GM12878 (cell line): ENCODE data around the gene METRN. TPM values are rescaled to one million over a fixed set of nuclear protein-coding genes. Genes with fewer than 3 reads are reported as not detected.

ENCODE experiments used
- BMI1 ChIP-seq: fragments of 450-650 bp; IDR thresholded peaks from 2 replicates; pipeline ENCODE4 v1.6.1; 2016; ENCODE audit warnings: mild to moderate bottlenecking, moderate library complexity, borderline replicate concordance
- CBFB ChIP-seq: IDR thresholded peaks from 2 replicates; pipeline ENCODE4 v1.6.1; 2016; ENCODE audit warnings: antibody characterized with exemption, low read depth
- CHD1 ChIP-seq: IDR thresholded peaks from 2 replicates; pipeline ENCODE4 v1.6.1; 2012; ENCODE audit warnings: low read depth, low read length, improper control_type of control experiment
- ETV6 ChIP-seq, 2 experiments: fragments of 450-650 bp in 1 of 2; IDR thresholded peaks in 1 of 2; conservative IDR thresholded peaks in 1 of 2; 2 replicates each; pipeline ENCODE4 v1.6.1; 2014; ENCODE audit warnings: antibody characterized with exemption in 1 of 2, borderline replicate concordance in 1 of 2, low read depth in 1 of 2, mild to moderate bottlenecking in 1 of 2, moderate library complexity in 1 of 2
- NFYB ChIP-seq: IDR thresholded peaks from 2 replicates; pipeline ENCODE4 v1.6.1; 2011; ENCODE audit warnings: low read depth, mild to moderate bottlenecking, low read length, improper control_type of control experiment, moderate library complexity; ENCODE audit not compliant: insufficient read depth
- NRF1 ChIP-seq: conservative IDR thresholded peaks from 2 replicates; pipeline ENCODE4 v1.6.1; 2011; ENCODE audit warnings: mild to moderate bottlenecking, low read depth, low read length, improper control_type of control experiment
- POLR2A ChIP-seq: IDR thresholded peaks from 2 replicates; pipeline ENCODE4 v1.6.1; 2011; ENCODE audit warnings: low read depth, mild to moderate bottlenecking, low read length
- STAT3 ChIP-seq: IDR thresholded peaks from 2 replicates; pipeline ENCODE4 v1.6.1; 2011; ENCODE audit warnings: low read depth, low read length, improper control_type of control experiment
- TCF7 ChIP-seq: IDR thresholded peaks from 2 replicates; pipeline ENCODE4 v1.6.1; 2014; ENCODE audit warnings: antibody characterized with exemption, borderline replicate concordance
- ZZZ3 ChIP-seq: IDR thresholded peaks from 2 replicates; pipeline ENCODE4 v1.6.1; 2011; ENCODE audit warnings: low read depth; ENCODE audit not compliant: control insufficient read depth, insufficient read length
- polyA plus RNA-seq, 11 experiments: library from polyadenylated mRNA; depleted of rRNA in 4 of 11; unstranded in 6 of 11; stranded (reverse) in 5 of 11; fragments of >200 nt; fragmentation: Nextera tagmentation in 4 of 11; fragmentation: Illumina TruSeq in 1 of 11; extraction: Ambion mirVana in 4 of 11; extraction: Trizol in 1 of 11; gene quantifications; 1 replicate in 1 of 11; 2 replicates in 10 of 11; pipeline versions ENCODE4 v1.2.1 to v1.2.3, GENCODE V29; 2011 to 2016; ENCODE audit warnings: inconsistent platforms in 2 of 11, missing spikeins in 2 of 11, low read depth in 1 of 11
- total RNA-seq, 4 experiments: library from RNA; depleted of rRNA in 3 of 4; stranded (reverse); fragments of >200 nt in 3 of 4; fragmentation: Illumina TruSeq in 1 of 4; extraction: Trizol in 1 of 4; gene quantifications; 2 replicates each; pipeline versions ENCODE4 v1.2.1 to v1.2.3, GENCODE V29; 2013 to 2021
- TF ChIP-seq, protein P1 (sequence below): IDR thresholded peaks from 2 replicates; pipeline ENCODE4 v1.6.1; 2011; ENCODE audit warnings: low read depth, low read length, improper control_type of control experiment, borderline replicate concordance
- TF ChIP-seq, protein P2 (sequence below): fragments of 450-650 bp; IDR thresholded peaks from 2 replicates; pipeline ENCODE4 v1.6.1; 2017; ENCODE audit warnings: mild to moderate bottlenecking, moderate library complexity
- TF ChIP-seq, protein P3 (sequence below): IDR thresholded peaks from 2 replicates; pipeline ENCODE4 v1.6.1; 2012; ENCODE audit warnings: low read depth, low read length, improper control_type of control experiment
- TF ChIP-seq, protein P4 (sequence below): IDR thresholded peaks from 2 replicates; pipeline ENCODE4 v1.6.1; 2011; ENCODE audit warnings: borderline replicate concordance, low read depth, mild to moderate bottlenecking, moderate library complexity, low read length; ENCODE audit not compliant: insufficient read depth, poor library complexity, severe bottlenecking
- TF ChIP-seq, protein P5 (sequence below): fragments of 450-650 bp; IDR thresholded peaks from 2 replicates; pipeline ENCODE4 v1.6.1; 2017; ENCODE audit warnings: borderline replicate concordance
- TF ChIP-seq, protein P6 (sequence below): IDR thresholded peaks from 2 replicates; pipeline ENCODE4 v1.6.1; 2011; ENCODE audit warnings: low read depth, mild to moderate bottlenecking, low read length, moderate library complexity, borderline replicate concordance; ENCODE audit errors: extremely low read depth
- TF ChIP-seq, protein P7 (sequence below): fragments of 450-650 bp; conservative IDR thresholded peaks from 2 replicates; pipeline ENCODE4 v1.6.1; 2017; ENCODE audit warnings: mild to moderate bottlenecking, moderate library complexity

The METRN gene
- total and polyA plus RNA-seq, 10 of the 15 experiments (the other 5 are each of a cell fraction or from before 2014, with no cell fraction given), result 0.11 to 12.8 (median 1.1) TPM; not detected in 1

DNA sequence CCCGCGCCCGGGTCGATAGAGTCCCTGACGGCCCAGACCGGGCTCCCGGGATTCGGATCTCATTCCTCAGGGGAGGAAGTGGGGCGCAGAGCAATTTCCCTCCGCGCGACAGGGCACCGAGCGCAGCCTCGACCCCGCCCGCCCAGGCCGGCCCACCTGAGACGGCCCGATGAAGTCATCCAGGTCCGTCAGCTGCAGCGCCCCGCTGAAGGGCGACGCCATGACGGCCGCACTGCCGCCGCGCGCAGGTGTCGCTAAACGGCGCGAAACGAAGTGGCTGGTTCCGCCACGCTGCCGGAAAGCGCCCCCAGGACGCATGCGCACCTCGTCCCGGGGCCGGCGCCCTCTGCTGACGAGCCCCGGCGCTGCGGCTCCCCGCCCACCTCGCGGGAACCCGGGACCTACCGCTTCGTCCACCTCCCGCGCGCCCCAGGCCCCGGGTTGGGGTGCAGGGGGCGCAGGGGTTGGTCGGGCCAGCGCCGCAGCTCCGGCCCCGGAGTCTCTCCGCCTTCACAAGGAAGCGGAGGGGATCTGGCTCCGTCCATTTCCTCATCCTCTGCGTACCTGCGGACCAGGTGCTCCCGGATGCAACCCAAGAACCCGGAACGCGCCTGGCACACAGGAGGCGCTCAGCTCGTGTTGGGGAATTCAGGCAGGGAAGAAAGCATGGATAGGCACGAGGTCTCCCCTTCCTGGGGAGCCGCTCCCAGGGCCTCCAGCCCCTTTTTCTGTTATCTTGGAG is 26.0 kb downstream of the METRN start, which contains the start of gene CIAO3 (continued):
- TF ChIP-seq, protein P1, sequence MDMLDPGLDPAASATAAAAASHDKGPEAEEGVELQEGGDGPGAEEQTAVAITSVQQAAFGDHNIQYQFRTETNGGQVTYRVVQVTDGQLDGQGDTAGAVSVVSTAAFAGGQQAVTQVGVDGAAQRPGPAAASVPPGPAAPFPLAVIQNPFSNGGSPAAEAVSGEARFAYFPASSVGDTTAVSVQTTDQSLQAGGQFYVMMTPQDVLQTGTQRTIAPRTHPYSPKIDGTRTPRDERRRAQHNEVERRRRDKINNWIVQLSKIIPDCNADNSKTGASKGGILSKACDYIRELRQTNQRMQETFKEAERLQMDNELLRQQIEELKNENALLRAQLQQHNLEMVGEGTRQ, result no peak
- TF ChIP-seq, protein P2, sequence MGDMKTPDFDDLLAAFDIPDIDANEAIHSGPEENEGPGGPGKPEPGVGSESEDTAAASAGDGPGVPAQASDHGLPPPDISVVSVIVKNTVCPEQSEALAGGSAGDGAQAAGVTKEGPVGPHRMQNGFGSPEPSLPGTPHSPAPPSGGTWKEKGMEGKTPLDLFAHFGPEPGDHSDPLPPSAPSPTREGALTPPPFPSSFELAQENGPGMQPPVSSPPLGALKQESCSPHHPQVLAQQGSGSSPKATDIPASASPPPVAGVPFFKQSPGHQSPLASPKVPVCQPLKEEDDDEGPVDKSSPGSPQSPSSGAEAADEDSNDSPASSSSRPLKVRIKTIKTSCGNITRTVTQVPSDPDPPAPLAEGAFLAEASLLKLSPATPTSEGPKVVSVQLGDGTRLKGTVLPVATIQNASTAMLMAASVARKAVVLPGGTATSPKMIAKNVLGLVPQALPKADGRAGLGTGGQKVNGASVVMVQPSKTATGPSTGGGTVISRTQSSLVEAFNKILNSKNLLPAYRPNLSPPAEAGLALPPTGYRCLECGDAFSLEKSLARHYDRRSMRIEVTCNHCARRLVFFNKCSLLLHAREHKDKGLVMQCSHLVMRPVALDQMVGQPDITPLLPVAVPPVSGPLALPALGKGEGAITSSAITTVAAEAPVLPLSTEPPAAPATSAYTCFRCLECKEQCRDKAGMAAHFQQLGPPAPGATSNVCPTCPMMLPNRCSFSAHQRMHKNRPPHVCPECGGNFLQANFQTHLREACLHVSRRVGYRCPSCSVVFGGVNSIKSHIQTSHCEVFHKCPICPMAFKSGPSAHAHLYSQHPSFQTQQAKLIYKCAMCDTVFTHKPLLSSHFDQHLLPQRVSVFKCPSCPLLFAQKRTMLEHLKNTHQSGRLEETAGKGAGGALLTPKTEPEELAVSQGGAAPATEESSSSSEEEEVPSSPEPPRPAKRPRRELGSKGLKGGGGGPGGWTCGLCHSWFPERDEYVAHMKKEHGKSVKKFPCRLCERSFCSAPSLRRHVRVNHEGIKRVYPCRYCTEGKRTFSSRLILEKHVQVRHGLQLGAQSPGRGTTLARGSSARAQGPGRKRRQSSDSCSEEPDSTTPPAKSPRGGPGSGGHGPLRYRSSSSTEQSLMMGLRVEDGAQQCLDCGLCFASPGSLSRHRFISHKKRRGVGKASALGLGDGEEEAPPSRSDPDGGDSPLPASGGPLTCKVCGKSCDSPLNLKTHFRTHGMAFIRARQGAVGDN, result peak; percentile 55; the same call in 1 of the 2 replicates
- TF ChIP-seq ETV6 (conservative IDR thresholded peaks at IDR 0.05 in 1 of 2, IDR thresholded peaks at IDR 0.05 in 1 of 2; ENCODE audit: borderline replicate concordance in 1 of 2, low read depth in 1 of 2), result no peak
- TF ChIP-seq STAT3, result no peak
- TF ChIP-seq, protein P3, sequence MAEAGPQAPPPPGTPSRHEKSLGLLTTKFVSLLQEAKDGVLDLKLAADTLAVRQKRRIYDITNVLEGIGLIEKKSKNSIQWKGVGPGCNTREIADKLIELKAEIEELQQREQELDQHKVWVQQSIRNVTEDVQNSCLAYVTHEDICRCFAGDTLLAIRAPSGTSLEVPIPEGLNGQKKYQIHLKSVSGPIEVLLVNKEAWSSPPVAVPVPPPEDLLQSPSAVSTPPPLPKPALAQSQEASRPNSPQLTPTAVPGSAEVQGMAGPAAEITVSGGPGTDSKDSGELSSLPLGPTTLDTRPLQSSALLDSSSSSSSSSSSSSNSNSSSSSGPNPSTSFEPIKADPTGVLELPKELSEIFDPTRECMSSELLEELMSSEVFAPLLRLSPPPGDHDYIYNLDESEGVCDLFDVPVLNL, result peak; percentile 53; the same call in 1 of the 2 replicates
- TF ChIP-seq CHD1, result no peak
- no peak for TF ChIP-seq CBFB
- TF ChIP-seq, protein P4, sequence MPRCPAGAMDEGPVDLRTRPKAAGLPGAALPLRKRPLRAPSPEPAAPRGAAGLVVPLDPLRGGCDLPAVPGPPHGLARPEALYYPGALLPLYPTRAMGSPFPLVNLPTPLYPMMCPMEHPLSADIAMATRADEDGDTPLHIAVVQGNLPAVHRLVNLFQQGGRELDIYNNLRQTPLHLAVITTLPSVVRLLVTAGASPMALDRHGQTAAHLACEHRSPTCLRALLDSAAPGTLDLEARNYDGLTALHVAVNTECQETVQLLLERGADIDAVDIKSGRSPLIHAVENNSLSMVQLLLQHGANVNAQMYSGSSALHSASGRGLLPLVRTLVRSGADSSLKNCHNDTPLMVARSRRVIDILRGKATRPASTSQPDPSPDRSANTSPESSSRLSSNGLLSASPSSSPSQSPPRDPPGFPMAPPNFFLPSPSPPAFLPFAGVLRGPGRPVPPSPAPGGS, result no peak
- no peak for TF ChIP-seq BMI1
- TF ChIP-seq, protein P5, sequence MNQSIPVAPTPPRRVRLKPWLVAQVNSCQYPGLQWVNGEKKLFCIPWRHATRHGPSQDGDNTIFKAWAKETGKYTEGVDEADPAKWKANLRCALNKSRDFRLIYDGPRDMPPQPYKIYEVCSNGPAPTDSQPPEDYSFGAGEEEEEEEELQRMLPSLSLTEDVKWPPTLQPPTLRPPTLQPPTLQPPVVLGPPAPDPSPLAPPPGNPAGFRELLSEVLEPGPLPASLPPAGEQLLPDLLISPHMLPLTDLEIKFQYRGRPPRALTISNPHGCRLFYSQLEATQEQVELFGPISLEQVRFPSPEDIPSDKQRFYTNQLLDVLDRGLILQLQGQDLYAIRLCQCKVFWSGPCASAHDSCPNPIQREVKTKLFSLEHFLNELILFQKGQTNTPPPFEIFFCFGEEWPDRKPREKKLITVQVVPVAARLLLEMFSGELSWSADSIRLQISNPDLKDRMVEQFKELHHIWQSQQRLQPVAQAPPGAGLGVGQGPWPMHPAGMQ, result no peak
- no peak for TF ChIP-seq NFYB
- peak; percentile 84 for TF ChIP-seq POLR2A
- no peak for TF ChIP-seq TCF7
- TF ChIP-seq, protein P6, sequence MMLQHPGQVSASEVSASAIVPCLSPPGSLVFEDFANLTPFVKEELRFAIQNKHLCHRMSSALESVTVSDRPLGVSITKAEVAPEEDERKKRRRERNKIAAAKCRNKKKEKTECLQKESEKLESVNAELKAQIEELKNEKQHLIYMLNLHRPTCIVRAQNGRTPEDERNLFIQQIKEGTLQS, result peak; percentile 99
- no peak for TF ChIP-seq ZZZ3
- TF ChIP-seq NRF1, result peak; percentile 82
- TF ChIP-seq, protein P7, sequence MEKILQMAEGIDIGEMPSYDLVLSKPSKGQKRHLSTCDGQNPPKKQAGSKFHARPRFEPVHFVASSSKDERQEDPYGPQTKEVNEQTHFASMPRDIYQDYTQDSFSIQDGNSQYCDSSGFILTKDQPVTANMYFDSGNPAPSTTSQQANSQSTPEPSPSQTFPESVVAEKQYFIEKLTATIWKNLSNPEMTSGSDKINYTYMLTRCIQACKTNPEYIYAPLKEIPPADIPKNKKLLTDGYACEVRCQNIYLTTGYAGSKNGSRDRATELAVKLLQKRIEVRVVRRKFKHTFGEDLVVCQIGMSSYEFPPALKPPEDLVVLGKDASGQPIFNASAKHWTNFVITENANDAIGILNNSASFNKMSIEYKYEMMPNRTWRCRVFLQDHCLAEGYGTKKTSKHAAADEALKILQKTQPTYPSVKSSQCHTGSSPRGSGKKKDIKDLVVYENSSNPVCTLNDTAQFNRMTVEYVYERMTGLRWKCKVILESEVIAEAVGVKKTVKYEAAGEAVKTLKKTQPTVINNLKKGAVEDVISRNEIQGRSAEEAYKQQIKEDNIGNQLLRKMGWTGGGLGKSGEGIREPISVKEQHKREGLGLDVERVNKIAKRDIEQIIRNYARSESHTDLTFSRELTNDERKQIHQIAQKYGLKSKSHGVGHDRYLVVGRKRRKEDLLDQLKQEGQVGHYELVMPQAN, result peak; percentile 66; the same call in 1 of the 2 replicates
